ENCODE results near the gene TIMP2. TPM values are rescaled to one million over a fixed set of nuclear protein-coding genes. Genes with fewer than 3 reads are reported as not detected.

The TIMP2 gene
- total and polyA plus RNA-seq, 11 donors = 25.1 to 201 (median 88.3) TPM

GRCh38 chr17:78900816-78901215 is 24.4 kb downstream of the TIMP2 start:
- H3K4me1 ChIP-seq = peaks cover 2 to 69% (median 50%) of the 10 kb centered on the region in 12 donors
- H3K4me3 ChIP-seq = no peak overlapping the region
- intact Hi-C loops (cut with DNase I) = no loop called here
- H3K36me3 ChIP-seq = peaks cover 0 to 30% (median 8%) of the 10 kb centered on the region in 9 donors
- no peak for ATAC-seq
- no peaks in the 10 kb centered on the region for H3K27me3 ChIP-seq
- H3K27ac ChIP-seq = peak overlapping the region in 1 of 12 donors; percentile 58
- no peaks in the 10 kb centered on the region for H3K9me3 ChIP-seq
- 79 to 95% (median 91%) methylated on average over 13 to 29 of the region's 29 CpGs for WGBS, 4 donors
- TF ChIP-seq, protein P1, sequence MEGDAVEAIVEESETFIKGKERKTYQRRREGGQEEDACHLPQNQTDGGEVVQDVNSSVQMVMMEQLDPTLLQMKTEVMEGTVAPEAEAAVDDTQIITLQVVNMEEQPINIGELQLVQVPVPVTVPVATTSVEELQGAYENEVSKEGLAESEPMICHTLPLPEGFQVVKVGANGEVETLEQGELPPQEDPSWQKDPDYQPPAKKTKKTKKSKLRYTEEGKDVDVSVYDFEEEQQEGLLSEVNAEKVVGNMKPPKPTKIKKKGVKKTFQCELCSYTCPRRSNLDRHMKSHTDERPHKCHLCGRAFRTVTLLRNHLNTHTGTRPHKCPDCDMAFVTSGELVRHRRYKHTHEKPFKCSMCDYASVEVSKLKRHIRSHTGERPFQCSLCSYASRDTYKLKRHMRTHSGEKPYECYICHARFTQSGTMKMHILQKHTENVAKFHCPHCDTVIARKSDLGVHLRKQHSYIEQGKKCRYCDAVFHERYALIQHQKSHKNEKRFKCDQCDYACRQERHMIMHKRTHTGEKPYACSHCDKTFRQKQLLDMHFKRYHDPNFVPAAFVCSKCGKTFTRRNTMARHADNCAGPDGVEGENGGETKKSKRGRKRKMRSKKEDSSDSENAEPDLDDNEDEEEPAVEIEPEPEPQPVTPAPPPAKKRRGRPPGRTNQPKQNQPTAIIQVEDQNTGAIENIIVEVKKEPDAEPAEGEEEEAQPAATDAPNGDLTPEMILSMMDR (IDR thresholded peaks at IDR 0.05) = no peak
- TF ChIP-seq POLR2A (IDR thresholded peaks at IDR 0.05) = no peak
- DNase-seq = no peak

DNA sequence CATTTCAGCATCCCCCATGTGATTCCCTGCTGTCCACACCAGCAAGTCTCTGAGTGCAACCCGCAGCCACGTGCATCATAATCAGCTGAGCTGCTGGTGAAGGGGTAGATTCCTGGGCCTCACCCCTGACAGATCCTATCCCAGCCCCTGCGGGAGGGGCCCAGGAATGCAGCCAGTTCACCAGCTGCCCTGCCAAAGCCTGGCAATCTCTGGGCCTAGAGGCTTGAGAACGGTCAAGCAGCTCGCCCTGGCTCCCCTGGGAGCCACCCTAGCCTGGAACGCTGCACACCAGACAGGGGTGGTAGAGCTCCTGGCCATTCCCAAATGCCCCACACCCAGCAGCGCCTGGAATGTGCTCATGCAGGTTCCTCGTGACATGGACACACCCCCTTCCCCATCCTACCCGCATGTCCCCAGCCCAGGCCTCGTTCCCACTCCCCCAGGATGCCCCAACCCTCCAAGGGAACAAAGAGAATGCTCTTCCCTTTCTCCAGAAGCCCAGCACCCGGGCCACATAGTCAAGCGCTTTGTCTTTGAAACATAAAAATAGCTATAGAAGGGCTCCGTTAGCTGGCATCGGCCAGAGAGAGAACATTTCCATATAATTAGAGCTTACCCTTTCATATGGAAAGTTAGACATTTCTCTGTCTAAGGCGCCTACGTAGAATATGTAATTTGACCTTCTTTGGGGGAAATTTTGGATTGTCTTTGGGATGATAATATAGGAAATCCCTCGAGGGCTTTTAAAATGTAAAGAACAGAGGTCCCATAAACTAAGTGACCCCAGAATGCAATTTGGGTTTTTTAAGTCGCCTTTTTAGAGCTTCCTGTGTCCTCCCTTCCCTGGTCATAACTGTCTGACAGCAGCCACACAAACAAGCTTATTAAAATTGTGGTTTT is 25.6 kb downstream of the TIMP2 start:
- peak in 4 of 5 donors; percentile 56 to 84 (median 62) for DNase-seq
- intact Hi-C loops (cut with DNase I) = loop anchor here in 1 of 10 donors (2.0 kb wide), 1 partner anchor 23 kb away; no protein-coding TSS in a partner anchor
- peak overlapping the region in 11 of 12 donors; percentile 31 to 77 (median 55) for H3K27ac ChIP-seq
- H3K36me3 ChIP-seq = peaks cover 0 to 30% (median 8%) of the 10 kb centered on the region in 9 donors
- 49 to 55% (median 52%) methylated on average over 18 of the region's 18 CpGs for WGBS, 4 donors
- TF ChIP-seq, protein P1 (IDR thresholded peaks at IDR 0.05) = no peak
- no peak for TF ChIP-seq POLR2A (IDR thresholded peaks at IDR 0.05)
- peaks cover 2 to 76% (median 57%) of the 10 kb centered on the region in 12 donors for H3K4me1 ChIP-seq
- H3K9me3 ChIP-seq = no peaks in the 10 kb centered on the region
- H3K4me3 ChIP-seq = no peak overlapping the region
- ATAC-seq = peak; percentile 52 to 88 (median 69)
- H3K27me3 ChIP-seq = no peaks in the 10 kb centered on the region

DNA sequence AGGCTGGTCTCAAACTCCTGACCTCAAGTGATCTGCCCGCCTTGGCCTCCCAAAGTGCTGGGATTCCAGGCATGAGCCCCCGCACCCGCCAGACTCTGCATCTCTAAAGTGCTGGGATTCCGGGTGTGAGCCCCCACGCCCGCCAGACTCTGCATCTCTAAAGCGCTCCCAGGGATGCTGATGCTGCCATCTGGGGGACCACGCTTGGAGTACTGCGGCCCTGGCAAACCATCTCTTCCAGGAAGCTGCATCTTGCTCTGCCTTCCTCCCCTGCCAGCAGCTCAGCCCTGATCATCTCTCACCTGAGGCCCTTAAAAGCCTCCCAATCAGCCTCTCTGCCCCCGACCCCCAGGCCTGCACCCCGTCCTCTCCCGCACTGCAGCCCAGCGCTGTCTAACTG is 26.2 kb downstream of the TIMP2 start:
- 70 to 78% (median 75%) methylated on average over 11 to 13 of the region's 13 CpGs for WGBS, 4 donors
- H3K27me3 ChIP-seq = no peaks in the 10 kb centered on the region
- no peak for DNase-seq
- no peaks in the 10 kb centered on the region for H3K9me3 ChIP-seq
- TF ChIP-seq, protein P1 (IDR thresholded peaks at IDR 0.05) = no peak
- H3K36me3 ChIP-seq = peaks cover 0 to 23% (median 8%) of the 10 kb centered on the region in 9 donors
- intact Hi-C loops (cut with DNase I) = loop anchor here in 1 of 10 donors (2.0 kb wide), 1 partner anchor 24 kb away; no protein-coding TSS in a partner anchor
- ATAC-seq = no peak
- H3K4me1 ChIP-seq = peaks cover 2 to 82% (median 60%) of the 10 kb centered on the region in 12 donors
- H3K27ac ChIP-seq = peak overlapping the region in 8 of 12 donors; percentile 28 to 77 (median 64)
- no peak overlapping the region for H3K4me3 ChIP-seq

Measured in heart left ventricle (tissue), 16 donors.